LoVo (cell line): ENCODE measurements around the gene JAK2.
"Not testable (repeated sequence)": the region's sequence is repeated elsewhere in the genome, so short reads cannot be mapped to it uniquely, and the experiment has no call there.

Source experiments
- DNase-seq: peaks from one replicate; pipeline ENCODE4 v3.0.0-alpha.2; 2016; ENCODE audit warnings: low spot score

The JAK2 gene

DNA sequence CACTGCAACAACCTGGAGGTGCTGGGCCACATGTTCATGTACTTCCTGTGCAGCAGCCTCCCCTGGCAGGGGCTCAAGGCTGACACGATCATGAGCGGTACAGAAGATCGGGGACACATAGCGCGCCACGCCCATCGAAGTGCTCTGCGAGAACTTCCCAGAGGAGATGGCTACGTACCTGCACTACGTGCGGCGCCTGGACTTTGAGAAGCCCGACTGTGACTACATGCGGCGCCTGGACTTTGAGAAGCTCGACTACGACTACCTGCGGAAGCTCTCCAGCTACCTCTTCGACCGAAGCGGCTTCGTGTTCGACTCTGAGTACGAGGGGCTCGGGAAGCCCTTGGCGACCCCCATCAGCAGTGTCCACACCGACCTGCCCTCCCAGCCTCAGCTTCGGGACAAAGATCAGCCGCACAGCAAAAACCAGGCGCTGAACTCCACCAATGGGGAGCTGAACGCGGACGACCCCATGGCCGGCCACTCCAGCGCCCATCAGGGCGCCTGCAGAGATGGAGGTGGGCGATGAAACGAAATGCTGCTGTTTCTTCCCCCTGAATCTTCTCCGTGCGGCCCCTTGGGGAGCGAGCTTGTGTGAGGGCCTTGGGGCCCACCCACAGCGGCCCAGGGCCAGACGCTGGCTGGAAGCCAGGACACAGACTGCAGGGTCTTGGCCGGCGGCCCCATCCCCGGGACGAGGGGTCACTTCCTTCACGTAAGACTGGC, 56.5 kb downstream of the JAK2 start:
- no peak for DNase-seq

DNA sequence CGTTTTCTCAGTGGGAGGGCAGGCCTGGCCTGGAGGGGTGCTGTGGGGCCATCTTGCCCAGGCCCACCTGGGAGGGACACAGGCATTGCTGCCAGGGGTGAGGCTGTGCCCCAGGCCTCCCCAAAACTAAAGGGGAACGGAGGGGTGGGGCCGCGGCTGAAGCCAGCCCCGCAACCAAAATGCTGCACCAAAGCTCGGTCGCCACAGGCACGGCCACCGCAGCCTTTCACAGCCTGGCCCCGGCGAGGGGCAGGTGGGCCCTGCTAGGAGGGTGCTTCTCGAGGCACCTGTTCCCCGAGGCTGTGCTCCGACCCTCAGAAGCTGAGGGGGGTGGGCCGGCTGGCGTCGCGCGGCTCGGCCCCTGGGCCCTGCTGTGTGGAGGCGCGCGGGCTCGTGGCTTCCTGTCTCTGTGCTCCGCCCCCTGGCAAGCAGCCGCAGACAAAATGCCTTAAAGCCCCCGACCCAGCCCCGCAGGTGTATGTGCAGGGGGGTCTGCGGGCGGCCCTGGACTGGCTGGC, 57.6 kb downstream of the JAK2 start:
- DNase-seq: no peak

DNA sequence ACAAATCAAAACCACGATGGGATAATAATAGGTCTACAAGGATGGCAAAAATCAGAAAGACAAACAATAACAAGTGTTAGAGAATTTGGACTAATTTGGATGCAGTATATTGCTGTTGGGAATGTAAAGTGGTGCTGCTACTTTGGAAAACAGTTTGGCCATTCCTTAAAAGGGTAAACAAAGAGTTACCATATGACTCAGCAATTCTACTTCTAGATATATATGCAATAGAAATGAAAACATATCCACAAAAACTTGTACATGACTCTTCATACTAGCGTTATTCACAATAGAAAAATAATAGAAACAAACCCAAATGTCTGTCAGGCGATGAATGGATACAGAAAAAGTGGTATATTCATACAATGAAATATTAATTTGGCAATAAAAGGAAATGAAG, 58.3 kb downstream of the JAK2 start:
- DNase-seq: no peak

DNA sequence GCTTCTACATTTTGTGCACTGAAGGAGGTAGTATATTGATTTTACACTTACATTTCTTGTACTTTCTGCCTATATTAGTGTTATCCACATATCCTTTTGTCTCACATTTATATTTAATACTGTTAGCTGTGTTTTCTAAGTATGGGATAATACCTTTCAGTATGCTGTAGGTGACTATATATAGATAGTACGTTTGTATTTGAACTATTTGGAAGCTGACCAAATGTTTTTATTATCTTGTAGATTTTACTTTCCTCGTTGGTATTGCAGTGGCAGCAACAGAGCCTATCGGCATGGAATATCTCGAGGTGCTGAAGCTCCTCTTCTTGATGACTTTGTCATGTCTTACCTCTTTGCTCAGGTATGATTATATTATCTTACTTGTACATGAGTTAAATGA, 59.1 kb downstream of the JAK2 start:
- no peak for DNase-seq

DNA sequence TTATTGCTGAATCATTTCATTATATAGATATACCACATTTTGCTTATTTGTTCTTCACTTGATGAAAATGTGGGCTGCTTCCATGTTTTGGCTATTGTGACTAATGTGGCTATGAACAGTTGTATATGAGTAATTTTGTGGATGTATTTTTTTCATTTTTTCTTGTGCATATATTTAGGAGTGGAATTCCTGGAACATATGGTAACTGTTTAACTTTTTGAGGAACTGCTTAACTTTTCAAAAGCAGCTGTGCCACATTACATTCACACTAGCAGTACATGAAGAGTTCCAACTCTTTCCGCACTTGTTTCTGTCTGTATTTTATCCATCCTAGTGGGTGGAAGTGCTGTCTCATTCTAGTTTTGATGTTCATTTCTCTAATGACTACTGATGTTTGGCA, 67.8 kb downstream of the JAK2 start:
- no peak for DNase-seq

DNA sequence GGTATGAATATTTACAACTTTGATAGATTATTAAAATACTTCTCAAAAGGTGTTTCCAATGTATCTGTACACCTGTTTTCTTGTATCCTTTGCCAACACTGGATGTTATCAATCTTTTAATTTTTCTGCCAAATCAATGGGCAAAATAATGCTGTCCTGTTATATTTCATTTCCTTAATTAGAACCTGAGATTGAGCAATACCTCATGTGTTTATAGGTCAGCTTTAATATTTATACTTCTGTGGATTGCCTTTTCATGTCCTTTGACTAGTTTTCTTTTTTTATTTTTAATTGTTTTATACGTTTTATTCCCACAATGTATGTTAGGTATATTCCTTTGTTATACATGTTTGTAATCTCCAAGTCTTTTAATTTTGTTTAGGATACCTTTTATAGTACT, 77.6 kb downstream of the JAK2 start:
- no peak for DNase-seq

DNA sequence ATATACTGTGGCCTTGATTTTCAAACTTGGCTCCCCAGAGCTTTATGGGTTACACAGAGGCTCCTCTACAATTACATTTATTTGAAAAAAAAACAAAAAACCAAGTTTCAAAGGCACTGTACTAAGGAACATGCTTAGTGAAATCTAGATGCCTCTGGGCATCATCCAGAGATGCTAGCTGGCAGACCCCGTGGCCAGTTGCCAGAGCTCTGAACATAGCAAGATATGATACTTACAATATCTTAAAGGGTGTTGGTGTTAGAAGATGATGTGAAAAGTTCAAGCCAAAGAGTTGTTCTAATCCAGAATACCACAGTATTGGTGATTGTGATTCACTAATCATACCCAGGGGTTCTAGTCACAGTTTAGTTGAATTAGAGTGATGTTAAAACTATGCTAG, 87.8 kb downstream of the JAK2 start:
- DNase-seq: no peak

DNA sequence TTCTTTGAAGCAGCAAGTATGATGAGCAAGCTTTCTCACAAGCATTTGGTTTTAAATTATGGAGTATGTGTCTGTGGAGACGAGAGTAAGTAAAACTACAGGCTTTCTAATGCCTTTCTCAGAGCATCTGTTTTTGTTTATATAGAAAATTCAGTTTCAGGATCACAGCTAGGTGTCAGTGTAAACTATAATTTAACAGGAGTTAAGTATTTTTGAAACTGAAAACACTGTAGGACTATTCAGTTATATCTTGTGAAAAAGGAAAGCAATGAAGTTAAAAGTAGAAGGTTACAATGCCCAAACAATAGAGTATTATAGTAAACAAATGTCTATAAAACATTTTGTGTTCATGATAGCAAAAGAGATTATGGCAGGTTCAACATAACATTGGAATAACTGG, 88.6 kb downstream of the JAK2 start:
- no peak for DNase-seq

DNA sequence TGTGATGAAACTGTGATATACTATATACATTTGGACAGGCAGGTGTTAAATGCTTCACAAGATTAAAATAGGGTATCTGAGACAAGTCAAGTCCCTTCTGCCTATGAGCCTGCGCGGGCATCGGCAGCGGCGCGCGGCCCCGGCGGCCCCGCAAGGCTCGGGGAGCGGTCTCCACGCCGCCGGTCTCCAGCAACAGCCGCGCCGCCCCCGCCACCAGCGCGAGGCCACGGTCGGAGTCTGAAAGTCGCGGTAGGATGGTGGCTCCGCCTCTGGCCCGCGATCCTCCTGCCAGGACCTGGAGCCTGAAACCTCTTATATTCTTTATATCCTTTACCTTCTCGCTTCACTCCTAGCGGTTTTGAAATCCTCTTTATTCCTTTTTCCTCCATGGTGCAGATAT, 100.9 kb downstream of the JAK2 start:
- no peak for DNase-seq

DNA sequence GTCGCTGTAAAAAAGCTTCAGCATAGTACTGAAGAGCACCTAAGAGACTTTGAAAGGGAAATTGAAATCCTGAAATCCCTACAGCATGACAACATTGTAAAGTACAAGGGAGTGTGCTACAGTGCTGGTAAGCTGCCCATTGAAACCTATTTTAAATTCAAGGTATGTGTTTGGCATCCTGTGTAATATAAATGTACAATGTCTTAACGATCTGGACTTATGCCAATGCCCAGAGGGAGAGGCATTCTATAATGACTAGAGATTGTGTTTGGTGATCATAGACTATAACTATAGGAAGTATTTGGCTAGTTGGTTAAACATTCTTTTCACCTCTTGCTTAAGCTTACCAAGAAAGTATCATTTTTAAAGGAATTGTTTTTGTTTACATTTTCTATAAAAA, 104.7 kb downstream of the JAK2 start:
- no peak for DNase-seq

DNA sequence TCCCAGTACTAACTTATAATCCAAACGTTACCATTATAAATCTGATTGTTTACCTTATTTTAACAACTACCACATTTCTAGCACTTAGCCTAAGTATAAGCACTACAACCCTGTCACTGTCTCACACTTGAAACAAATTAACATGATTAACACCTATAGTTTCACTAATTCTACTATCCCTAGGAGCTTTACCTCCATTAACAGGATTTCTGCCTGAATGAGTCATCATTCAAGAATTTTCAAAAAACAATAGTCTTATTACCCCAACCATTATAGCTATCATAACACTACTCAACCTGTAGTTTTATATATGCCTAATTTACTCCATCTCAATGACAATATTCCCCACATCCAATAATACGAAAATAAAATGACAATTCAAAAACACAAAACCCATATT, 110.7 kb downstream of the JAK2 start:
- DNase-seq: no peak

DNA sequence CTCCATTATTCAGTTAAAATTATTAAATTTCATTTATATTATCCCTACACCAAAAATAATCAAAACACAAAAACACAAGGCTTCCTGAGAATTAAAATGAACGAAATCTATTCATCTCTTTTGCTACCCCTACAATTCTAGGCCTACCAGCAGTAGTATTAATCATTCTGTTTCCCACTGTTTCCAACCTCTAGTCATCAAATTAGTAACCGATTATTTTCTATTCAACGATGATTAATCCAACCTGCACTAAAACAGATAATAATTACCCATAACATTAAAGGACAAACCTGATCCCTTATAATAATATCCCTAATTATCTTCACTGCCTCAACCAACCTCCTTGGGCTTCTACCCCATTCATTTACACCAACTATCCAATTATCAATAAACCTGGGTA, 114.4 kb downstream of the JAK2 start:
- DNase-seq: no peak

DNA sequence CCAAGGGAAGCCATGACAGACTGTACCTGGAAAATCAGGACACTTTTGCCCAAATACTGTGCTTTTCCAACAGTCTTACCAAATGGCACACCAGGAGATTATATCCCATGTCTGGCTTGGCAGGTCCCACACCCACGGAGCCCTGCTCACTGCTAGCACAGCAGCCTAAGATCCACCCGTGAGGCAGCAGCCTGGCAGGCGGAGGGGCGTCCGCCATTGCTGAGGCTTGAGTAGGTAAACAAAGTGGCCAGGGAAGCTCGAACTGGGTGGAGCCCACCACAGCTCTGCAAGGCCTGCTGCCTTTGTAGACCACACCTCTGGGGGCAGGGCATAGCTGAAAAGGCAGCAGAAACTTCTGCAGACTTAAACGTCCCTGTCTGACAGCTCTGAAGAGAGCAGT, 116.1 kb downstream of the JAK2 start:
- not testable (repeated sequence) for DNase-seq

DNA sequence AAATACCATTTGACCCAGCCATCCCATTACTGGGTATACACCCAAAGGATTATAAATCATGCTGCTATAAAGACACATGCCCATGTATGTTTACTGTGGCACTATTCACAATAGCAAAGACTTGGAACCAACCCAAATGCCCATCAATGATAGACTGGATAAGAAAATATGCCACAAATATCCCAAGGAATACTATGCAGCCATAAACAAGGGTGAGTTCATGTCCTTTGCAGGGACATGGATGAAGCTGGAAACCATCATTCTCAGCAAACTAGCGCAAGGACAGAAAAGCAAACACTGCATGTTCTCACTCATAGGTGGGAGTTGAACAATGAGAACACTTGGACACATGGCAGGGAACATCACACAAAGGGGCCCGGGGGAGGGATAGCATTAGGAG, 121.4 kb downstream of the JAK2 start:
- DNase-seq: not testable (repeated sequence)

DNA sequence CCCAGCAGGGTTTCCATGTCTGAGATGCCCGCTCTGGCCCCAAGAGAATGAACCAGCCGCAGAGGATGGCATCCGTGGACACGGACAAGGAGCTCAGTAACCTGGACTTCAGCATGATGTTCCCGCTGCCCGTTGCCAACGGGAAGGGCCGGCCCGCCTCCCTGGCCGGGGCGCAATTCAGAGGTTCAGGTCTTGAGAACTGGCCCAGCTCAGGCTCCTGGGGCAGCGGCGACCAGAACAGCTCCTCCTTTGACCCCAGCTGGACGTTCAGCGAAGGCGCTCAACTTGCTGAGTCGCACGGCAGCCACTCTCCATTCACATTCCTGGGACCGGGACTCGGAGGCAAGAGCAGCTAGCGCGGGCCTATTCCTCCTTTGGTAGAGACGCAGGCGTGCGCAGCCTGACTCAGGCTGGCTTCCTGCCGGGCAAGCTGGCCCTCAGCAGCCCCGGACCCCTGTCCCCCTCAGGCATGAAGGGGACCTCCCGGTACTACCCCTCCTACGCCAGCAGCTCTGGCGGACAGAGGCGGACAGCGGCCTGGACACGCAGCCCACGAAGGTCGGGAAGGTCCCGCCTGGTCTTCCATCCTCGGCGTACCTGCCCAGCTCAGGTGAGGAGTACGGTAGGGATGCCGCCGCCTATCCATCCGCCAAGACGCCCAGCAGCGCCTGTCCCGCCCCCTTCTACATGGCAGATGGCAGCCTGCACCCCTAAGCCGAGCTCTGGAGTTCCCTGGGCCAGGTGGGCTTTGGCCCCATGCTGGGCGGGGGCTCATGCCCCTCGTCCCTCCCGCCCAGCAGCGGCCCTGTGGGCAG, 126.0 kb downstream of the JAK2 start:
- no peak for DNase-seq

DNA sequence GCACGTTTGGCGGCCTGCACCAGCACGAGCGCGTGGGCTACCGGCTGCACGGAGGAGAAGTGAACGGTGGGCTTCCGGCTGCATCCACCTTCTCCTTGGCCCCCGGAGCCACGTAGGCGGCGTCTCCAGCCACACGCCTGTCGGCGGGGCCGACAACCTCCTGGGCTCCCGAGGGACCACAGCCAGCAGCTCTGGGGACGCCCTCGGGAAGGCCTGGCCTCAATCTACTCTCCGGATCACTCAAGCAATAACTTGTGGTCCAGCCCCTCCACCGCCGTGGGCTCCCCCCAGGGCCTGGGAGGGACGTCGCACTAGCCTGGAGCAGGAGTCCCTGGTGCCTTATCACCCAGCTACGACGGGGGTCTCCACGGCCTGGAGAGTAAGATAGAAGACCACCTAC, 126.6 kb downstream of the JAK2 start:
- DNase-seq: no peak

DNA sequence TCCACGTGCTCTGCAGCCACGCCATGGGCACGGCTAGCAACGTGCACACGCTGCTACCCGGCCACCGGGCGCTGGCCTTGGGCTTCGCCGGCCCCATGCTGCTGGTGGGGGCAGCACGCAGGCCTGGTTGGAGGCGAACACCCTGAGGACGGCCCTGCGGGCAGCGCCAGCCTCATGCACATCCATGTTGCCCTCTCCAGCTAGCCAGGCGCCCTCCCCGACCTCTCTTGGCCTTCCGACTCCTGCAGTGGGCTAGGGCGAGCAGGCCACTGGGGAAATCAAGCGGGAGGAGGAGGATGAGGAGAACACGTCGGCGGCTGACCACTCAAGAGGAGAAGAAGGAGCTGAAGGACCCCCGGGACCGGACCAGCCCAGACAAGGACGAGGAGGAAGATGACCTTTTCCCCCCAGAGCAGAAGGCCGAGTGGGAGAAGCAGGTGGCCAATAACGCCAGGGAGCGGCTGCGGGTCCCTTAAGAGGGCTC, 127.1 kb downstream of the JAK2 start:
- DNase-seq: no peak

DNA sequence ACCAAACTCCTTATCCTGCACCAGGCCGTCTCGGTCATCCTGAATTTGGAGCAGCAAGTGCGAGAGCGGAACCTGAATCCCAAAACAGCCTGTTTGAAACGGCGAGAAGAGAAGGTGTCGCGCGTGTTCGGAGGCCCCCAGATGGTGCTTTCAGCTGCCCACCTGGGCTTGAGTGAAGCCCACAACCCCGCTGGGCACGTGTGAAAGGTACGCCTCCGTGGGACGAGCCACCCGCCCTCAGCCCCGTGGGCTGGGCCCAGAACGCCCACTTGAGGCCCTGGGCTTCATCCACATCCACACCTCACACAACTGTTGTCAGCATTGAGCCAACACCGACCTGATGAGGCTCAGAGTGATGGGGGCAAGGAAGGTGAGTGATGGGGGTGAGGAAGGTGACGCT, 127.6 kb downstream of the JAK2 start:
- no peak for DNase-seq

DNA sequence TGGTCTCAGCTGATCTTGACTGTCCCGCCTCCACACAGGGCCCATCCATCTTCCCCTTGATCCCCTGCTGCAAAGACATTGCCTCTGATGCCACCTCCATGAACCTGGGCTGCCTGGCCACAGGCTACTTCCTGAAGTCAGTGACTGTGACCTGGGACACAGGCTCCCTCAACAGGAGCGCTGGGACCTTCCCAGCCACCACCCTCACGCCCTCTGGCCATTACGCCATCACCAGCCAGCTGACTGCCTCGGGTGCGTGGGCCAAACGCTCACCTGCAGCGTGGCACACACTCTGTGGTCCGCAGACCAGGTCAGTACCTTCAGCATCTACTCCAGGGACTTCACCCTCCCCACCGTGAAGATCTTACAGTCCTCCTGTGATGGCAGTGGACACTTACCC, 128.5 kb downstream of the JAK2 start:
- no peak for DNase-seq

DNA sequence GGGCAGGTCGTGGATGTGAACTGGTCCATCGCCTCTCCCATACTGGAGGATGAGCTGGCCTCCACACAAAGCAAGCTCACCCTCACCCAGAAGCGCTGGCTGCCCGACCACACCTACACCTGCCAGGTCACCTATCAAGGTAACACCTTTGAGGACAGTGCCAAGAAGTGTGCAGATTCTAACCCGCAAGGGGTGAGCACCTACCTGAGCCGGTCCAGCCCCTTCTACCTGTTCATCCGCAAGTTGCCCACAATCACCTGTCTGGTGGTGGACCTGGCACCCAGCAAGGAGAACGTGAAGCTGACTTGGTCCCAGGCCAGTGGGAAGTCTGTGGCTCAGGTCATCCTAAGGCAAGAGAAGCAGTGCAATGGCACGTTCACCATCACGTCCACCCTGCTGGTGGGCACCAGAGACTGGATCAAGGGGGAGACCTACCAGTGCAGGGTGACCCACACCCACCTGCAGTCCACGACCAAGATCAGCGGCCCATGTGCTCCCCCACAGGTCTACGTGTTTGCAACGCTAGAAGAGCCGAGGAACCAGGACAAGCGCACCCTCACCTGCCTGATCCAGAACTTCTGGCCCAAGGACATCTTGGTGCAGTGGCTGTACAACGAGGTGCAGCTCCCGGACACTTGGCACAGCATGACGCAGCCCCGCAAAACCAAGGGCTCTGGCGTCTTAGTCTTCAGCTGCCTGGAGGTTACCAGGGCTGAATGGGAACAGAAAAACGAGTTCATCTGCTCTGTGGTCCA, 129.1 kb downstream of the JAK2 start:
- no peak for DNase-seq

DNA sequence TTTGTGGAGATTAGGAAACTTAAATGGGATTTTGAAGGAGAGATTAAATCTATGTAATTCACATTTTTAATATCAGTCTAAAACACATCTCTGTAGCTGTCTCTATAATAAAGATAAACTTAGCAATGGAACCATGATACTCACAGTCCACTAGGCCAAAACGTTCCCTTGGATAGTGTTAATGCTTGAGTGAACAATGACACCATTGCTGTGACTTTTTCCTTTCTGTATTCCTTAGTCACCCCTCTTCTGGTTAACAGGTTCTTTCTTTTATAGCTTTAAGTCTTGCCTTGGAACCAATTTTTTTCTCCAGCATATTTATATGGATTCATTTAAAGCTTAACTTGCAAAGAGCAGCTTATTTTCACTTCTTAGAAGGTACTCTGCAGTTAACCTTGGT, 137.0 kb downstream of the JAK2 start:
- no peak for DNase-seq

DNA sequence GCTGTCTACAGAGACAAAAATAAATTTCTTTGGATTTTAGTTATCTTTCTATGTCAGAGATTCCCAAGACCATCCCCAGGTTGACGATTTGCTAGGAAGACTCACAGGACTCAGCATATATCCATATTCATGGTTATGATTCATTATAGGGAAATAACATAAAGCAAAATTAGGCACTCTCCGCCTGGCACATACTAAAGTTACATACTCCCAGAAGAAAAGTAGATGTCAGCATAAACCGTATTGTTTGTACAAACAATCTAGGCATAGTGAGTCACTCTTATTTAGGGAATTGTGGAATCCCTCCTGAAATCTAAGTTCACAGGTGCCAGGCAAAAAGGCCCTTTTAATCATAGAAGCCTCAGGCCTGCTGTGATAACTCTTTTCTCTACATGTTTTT, 137.4 kb downstream of the JAK2 start:
- no peak for DNase-seq

DNA sequence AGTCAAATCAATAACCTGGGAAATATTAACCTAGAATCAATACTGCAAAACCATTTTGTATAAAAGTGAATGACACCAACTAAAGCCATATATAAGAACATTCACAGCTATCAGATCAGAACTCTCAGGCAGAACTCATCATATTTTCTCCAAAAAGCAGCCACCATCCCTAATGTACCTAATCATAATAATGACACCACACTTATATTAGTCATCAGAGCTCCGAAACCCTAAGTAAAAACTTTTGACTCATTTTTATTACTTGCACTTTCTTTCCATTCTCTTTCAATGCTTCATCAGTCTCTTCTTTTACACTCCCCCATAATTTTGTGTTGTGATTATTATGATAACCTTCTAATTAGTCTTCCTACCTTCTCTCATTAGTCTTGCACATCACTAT, 155.1 kb downstream of the JAK2 start:
- DNase-seq: no peak
